GM13977 (cell line): ENCODE results near the gene ENOPH1.
"Not testable (repeated sequence)": the region's sequence is repeated elsewhere in the genome, so short reads cannot be mapped to it uniquely, and the experiment has no call there.

Source experiments
- DNase-seq: peaks from one replicate; pipeline ENCODE4 v3.0.0; 2012; ENCODE audit warnings: low spot score
- CTCF ChIP-seq: IDR thresholded peaks from 2 replicates; pipeline ENCODE4 v1.5.1; 2012; ENCODE audit warnings: mild to moderate bottlenecking, control low read depth; ENCODE audit not compliant: insufficient read depth; ENCODE audit errors: extremely low read depth, missing control alignments
- in situ Hi-C: fragments of 300-500 bp; cut with MboI; formaldehyde crosslinking; loops from one replicate; pipeline ENCODE4 v1.12.0; 2022; ENCODE audit warnings: low sequenced_read_pairs, low pct_unique_long_range_greater_than_20kb, mixed read lengths, inconsistent platforms; ENCODE audit not compliant: unreplicated experiment

The ENOPH1 gene

GRCh38 chr4:82462415-82462831 lies 32.0 kb downstream of the ENOPH1 start:
- peak; percentile 71 for DNase-seq
- peak; percentile 85 for TF ChIP-seq CTCF
- in situ Hi-C loops, result loop anchor here (10.0 to 25.0 kb wide), 3 partner anchors 292 to 825 kb away; partner anchors contain the start of gene COQ2

DNA sequence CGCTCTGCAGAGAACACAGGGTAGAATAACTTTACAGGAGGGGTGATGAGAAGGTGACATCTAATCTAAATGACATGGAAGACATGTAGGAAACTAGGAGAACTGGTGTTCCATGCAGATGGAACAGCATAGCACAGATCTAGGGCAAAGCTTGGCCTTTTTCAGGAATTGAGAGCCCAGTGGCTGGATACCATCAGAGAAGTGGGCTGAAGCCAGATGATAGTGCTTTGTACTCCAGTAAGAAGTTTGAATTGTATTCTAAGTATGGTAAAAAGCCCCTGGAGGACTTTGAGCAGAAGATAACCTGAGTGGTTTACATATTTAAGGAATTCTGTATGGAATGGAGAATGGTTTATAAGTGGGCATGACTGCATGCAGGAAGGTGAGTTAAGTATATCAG lies 32.8 kb downstream of the ENOPH1 start:
- DNase-seq, result no peak
- in situ Hi-C loops, result loop anchor here (10.0 to 25.0 kb wide), 3 partner anchors 292 to 824 kb away; partner anchors contain the start of gene COQ2
- no peak for TF ChIP-seq CTCF

GRCh38 chr4:82467471-82467870 lies 37.1 kb downstream of the ENOPH1 start:
- in situ Hi-C loops, result loop anchor here (10.0 to 25.0 kb wide), 3 partner anchors 287 to 820 kb away; partner anchors contain the start of gene COQ2
- DNase-seq, result no peak
- TF ChIP-seq CTCF, result no peak

DNA sequence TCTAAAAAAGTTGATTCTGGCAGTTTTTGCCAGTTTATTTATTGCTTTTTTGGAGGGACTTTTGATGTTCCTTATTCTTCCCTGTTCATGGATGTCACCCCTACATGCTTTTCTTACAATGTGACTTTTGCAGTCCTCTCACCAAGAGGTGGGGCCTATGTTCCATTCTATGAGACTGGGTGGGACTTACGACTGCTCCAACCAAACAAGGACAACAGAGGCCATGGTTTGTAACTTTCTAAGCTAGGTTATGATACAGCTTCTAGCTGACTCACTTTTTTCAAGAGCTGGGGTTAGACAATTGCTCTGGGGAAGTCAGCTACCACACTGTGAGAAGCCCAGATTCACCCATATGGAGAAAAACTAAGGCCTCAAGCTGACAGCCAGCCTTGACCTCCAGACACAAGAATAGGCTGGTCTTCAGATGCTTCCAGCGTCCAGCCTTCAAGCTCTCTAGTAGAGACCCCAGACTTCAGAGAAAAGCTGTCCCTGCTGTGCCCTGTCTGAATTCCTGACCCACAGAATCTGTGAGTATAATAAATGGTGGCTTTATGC lies 39.5 kb downstream of the ENOPH1 start:
- no peak for DNase-seq
- no peak for TF ChIP-seq CTCF
- in situ Hi-C loops, result loop anchor here (10.0 to 25.0 kb wide), 3 partner anchors 285 to 817 kb away; partner anchors contain the start of gene COQ2

- in situ Hi-C loops, result loop anchor here (25.0 kb wide), 2 partner anchors 589 to 814 kb away; partner anchors contain the start of gene COQ2
- DNase-seq, result not testable (repeated sequence)
These were observed 42.7 kb downstream of the ENOPH1 start for GRCh38 chr4:82473080-82473479.

DNA sequence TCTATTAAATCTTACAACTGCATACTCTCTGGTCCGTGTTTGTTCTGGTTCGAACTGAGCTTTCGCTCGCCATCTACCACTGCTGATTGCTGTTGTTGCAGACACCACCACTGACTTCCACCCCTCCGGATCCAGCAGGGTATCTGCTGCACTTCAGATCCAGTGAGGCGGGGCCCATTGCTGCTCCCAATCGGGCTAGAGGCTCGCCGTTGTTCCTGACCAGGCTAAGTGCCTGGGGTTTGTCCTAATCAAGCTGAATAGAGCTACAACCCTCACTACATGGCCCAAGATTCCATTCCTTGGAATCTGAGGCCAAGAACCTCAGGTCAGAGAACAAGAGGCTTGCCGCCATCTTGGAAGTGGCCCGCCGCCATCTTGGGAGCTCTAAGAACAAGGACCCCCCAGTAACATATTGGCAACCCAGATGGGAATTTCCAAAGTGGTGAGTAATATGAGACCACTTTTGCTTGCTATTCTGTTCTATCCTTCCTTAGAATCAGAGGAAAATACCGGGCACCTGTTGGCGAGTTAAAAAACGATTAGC lies 43.3 kb downstream of the ENOPH1 start:
- in situ Hi-C loops, result loop anchor here (25.0 kb wide), 2 partner anchors 589 to 814 kb away; partner anchors contain the start of gene COQ2
- DNase-seq, result no peak
- TF ChIP-seq CTCF, result no peak

GRCh38 chr4:82475931-82476330 lies 45.5 kb downstream of the ENOPH1 start:
- in situ Hi-C loops, DNase-seq: not testable (repeated sequence)

GRCh38 chr4:82477469-82477868 lies 47.1 kb downstream of the ENOPH1 start:
- in situ Hi-C loops, DNase-seq: not testable (repeated sequence)
